Mucosa of descending colon (tissue), 3 donors: ENCODE results near the gene RAPGEF5. TPM values are rescaled to one million over a fixed set of nuclear protein-coding genes. Genes with fewer than 3 reads are reported as not detected.

Experiments used
- ATAC-seq: fragments of 200-7000 bp; cut with Tn5 transposase; one replicate; pipeline ENCODE4 v1.9.1; 2020; ENCODE audit warnings: mild to moderate bottlenecking, moderate library complexity
- DNase-seq, 3 donors: peaks; one replicate each; pipeline ENCODE4 v3.0.0-alpha.2; 2020
- H3K36me3 ChIP-seq: fragments of 200-600 bp; one replicate; pipeline ENCODE4 v1.8.0; 2021; ENCODE audit warnings: low read depth, mild to moderate bottlenecking
- H3K4me1 ChIP-seq: fragments of 200-600 bp; one replicate; pipeline ENCODE4 v1.8.0; 2021; ENCODE audit warnings: low read depth, mild to moderate bottlenecking
- H3K4me3 ChIP-seq: fragments of 200-600 bp; one replicate; pipeline ENCODE4 v1.8.0; 2021; ENCODE audit warnings: mild to moderate bottlenecking
- H3K9me3 ChIP-seq: fragments of 200-600 bp; one replicate; pipeline ENCODE4 v1.8.0; 2021; ENCODE audit warnings: mild to moderate bottlenecking
- intact Hi-C, 2 donors: fragments of 100-400 bp; cut with DNase I in 1 of 2; cut with micrococcal nuclease in 1 of 2; formaldehyde crosslinking; loops; one replicate each; pipeline versions ENCODE4 v1.11.0 to v1.11.1; 2022; cut with DNase I, micrococcal nuclease
- total RNA-seq, 3 donors: library from RNA; stranded (reverse); fragmentation: NEBNext Ultra II Directional in 2 of 3; extraction: Animal tissue kit (Norgen Biotek cat#: 25700) in 2 of 3; gene quantifications; one replicate each; pipeline versions ENCODE4 v1.2.1 to v1.2.4, GENCODE V29; 2021 to 2023
- TF ChIP-seq, protein P1 (sequence below): fragments of 200-600 bp; IDR thresholded peaks from one replicate; pipeline ENCODE4 v1.8.0; 2022; ENCODE audit warnings: antibody characterized with exemption, mild to moderate bottlenecking
- donor health status: DM: no; HTN: no; CAD: no; lungs with moderate emphysema.
- donor health status: DM: no; HTN: no; CAD: no.
- donor health status: DM: no; HTN: yes; CAD: no.

RAPGEF5 gene
- total RNA-seq, 3 donors from 2014 or later = 34.7 to 87.8 (median 59.5) TPM

GRCh38 chr7:22277375-22277774 is 79.6 kb downstream of the RAPGEF5 start:
- intact Hi-C loops = no loop called here
- ATAC-seq = no peak
- H3K4me3 ChIP-seq = no peak overlapping the region

GRCh38 chr7:22275661-22276060 is 81.3 kb downstream of the RAPGEF5 start:
- ATAC-seq (no peak), DNase-seq (no peak)
- Histone ChIP-seq H3K4me1 (no peaks in the 10 kb centered on the region), H3K9me3 (no peaks in the 10 kb centered on the region), H3K4me3 (no peak overlapping the region), H3K36me3 (no peaks in the 10 kb centered on the region)
- intact Hi-C loops = no loop called here
- TF ChIP-seq, protein P1, sequence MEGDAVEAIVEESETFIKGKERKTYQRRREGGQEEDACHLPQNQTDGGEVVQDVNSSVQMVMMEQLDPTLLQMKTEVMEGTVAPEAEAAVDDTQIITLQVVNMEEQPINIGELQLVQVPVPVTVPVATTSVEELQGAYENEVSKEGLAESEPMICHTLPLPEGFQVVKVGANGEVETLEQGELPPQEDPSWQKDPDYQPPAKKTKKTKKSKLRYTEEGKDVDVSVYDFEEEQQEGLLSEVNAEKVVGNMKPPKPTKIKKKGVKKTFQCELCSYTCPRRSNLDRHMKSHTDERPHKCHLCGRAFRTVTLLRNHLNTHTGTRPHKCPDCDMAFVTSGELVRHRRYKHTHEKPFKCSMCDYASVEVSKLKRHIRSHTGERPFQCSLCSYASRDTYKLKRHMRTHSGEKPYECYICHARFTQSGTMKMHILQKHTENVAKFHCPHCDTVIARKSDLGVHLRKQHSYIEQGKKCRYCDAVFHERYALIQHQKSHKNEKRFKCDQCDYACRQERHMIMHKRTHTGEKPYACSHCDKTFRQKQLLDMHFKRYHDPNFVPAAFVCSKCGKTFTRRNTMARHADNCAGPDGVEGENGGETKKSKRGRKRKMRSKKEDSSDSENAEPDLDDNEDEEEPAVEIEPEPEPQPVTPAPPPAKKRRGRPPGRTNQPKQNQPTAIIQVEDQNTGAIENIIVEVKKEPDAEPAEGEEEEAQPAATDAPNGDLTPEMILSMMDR = no peak

More at GRCh38 chr7:22277375-22277774, 79.6 kb downstream of the RAPGEF5 start:
- no peaks in the 10 kb centered on the region for H3K36me3 ChIP-seq
- TF ChIP-seq, protein P1 = no peak
- no peaks in the 10 kb centered on the region for H3K9me3 ChIP-seq
- no peaks in the 10 kb centered on the region for H3K4me1 ChIP-seq
- no peak for DNase-seq

DNA sequence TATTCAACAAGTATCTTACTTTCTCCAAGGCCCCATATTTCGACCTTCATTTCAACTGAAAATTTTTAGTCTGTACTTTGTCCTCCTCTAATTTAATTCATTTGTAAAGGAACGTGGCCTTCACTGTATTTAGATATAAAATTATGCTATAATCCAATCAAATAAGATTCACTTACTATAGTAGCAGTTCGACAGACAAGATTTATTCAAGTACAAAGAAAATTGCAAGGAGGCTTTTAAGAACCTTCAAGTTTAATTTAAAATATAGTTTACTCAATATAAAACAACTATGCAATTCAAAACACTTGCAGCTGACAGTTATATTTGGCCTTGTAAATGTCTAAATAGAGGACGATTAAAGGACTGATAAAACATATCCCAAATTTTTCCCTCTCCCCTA is 85.6 kb downstream of the RAPGEF5 start:
- intact Hi-C loops = no loop called here
- H3K36me3 ChIP-seq = no peaks in the 10 kb centered on the region
- H3K4me1 ChIP-seq = peaks cover 18% of the 10 kb centered on the region
- H3K9me3 ChIP-seq = no peaks in the 10 kb centered on the region
- DNase-seq (no peak), ATAC-seq (no peak)
- TF ChIP-seq, protein P1 = no peak
- H3K4me3 ChIP-seq = no peak overlapping the region

DNA sequence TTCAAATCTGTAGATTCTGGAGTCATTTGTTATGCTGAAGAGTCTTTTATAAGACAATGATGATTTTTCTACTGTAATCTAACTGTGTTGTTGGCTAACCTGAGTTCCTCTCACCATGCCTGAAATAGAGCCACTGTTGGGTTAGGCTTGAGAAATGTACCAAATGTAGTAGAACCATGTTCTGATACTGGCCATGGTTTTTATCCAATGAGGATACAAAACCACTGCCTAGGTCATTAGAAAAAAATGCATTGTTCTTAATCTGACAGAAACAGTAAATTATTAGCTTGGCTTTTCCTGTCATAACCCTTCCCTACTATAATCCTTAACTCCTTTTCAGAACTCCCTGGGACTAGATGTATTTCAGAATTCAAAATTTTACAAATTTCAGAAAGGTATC is 86.6 kb downstream of the RAPGEF5 start:
- DNase-seq (no peak), ATAC-seq (peak; percentile 35)
- peaks cover 18% of the 10 kb centered on the region for H3K4me1 ChIP-seq
- no peaks in the 10 kb centered on the region for H3K36me3 ChIP-seq
- H3K4me3 ChIP-seq = no peak overlapping the region
- TF ChIP-seq, protein P1 = no peak
- no peaks in the 10 kb centered on the region for H3K9me3 ChIP-seq
- intact Hi-C loops = no loop called here

DNA sequence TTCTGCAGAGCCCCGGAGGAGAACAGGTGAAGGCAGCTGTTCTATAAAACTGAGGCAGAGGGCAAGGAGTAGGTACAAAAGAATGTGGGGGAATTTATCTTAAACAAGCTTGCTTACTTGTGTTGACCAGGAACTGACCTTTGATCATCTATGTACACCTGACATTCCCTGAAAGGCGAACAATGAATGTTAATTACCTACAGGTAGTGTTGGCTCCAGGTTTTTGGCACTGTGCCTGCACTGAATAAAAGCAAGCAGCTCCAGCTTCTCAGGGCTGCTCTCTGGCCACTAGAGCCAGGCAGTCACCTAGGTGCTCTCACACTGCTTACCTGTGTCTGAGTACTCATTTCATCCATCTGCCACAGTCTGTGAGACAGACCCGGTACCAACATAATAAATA is 87.0 kb downstream of the RAPGEF5 start:
- TF ChIP-seq, protein P1 = no peak
- DNase-seq (peak; percentile 69 to 89 (median 74)), ATAC-seq (peak; percentile 97)

DNA sequence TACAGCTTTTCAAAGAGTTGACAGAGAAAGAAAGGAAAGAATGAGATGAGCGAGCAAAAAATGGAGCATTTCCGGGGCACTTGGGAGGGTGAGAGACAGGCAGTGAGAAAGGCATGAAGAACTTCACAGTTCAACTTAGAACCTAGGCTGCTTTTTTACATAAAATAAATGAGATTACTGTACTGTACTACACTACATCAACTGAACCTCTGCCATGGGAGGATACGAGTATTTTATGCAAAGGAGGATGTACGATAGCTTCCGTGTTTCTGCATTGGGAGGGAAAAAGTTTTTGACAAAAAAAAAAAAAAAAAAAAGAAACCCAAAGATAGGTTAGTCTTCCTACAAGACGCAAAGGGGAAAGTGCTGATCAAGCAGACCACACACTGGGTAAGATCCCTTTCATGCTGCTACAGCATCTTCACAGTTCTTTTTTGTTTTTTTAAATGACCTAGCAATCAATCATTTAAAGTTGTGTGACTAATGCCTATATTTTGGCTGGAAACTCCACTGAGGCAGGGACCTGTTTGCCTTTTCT is 88.0 kb downstream of the RAPGEF5 start:
- no peaks in the 10 kb centered on the region for H3K9me3 ChIP-seq
- TF ChIP-seq, protein P1 = no peak
- H3K4me1 ChIP-seq = peaks cover 18% of the 10 kb centered on the region
- intact Hi-C loops = no loop called here
- no peak overlapping the region for H3K4me3 ChIP-seq
- ATAC-seq (no peak), DNase-seq (no peak)
- H3K36me3 ChIP-seq = no peaks in the 10 kb centered on the region

More for the DNA sequence above, 87.0 kb downstream of the RAPGEF5 start:
- no peaks in the 10 kb centered on the region for H3K36me3 ChIP-seq
- intact Hi-C loops = no loop called here
- no peak overlapping the region for H3K4me3 ChIP-seq
- H3K4me1 ChIP-seq = peaks cover 18% of the 10 kb centered on the region
- no peaks in the 10 kb centered on the region for H3K9me3 ChIP-seq
